ENCODE measurements around the gene EPN2. TPM values are rescaled to one million over a fixed set of nuclear protein-coding genes. Genes with fewer than 3 reads are reported as not detected.

Gene EPN2
- total RNA-seq, 1 experiment from 2014 or later = 57.8 TPM

DNA sequence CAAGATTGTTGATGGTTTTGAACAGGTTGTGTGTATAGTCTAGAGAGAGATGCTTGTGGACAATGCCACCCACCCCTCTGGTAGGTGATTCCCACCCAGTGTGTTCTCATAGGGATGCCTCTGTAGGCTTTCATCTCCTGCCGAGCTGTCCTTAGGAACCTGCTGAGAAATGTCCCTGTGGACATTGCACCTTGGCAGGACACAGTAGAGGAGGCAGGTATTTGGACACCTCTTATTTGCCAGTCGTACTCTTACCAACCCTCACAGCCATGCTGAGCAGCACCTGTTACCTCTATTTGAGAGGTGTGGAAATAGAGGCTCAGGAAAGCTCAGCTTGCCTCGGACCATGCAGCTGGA, 33.2 kb downstream of the EPN2 start:
- H4K8ac ChIP-seq (replicated peaks; ENCODE audit: insufficient read length, low read depth, low read length) = no peak overlapping the region
- peaks cover 39 to 52% of the 10 kb centered on the region in 2 experiments for H3K4me1 Mint-ChIP-seq

More for the DNA sequence above, 33.2 kb downstream of the EPN2 start:
- DNase-seq = no peak
- H3K56ac ChIP-seq (ENCODE audit: insufficient read length, low read depth, low read length) = no peak overlapping the region
- Mint-ChIP-seq H3K4me3 (no peak overlapping the region), H3K9me3 (no peaks in the 10 kb centered on the region), H3K36me3 (ENCODE audit: insufficient read depth in 1 of 3, low read depth in 3 of 3) (peaks cover 5 to 24% (median 6%) of the 10 kb centered on the region in 3 experiments; a peak in 6 of 7 replicates), H3K27ac (peak overlapping the region in 1 of 3 experiments; percentile 42; a peak in 1 of 7 replicates), H3K27me3 (ENCODE audit: low read depth) (no peaks in the 10 kb centered on the region)
- H2AFZ ChIP-seq (ENCODE audit: low read length) = no peak overlapping the region
- H3K18ac ChIP-seq (ENCODE audit: insufficient read length, low read depth, low read length) = no peak overlapping the region
- peaks cover 4% of the 10 kb centered on the region; the same call in 1 of the 2 replicates for H3K79me2 ChIP-seq (ENCODE audit: insufficient read depth, low read length)
- TF ChIP-seq, protein P1, sequence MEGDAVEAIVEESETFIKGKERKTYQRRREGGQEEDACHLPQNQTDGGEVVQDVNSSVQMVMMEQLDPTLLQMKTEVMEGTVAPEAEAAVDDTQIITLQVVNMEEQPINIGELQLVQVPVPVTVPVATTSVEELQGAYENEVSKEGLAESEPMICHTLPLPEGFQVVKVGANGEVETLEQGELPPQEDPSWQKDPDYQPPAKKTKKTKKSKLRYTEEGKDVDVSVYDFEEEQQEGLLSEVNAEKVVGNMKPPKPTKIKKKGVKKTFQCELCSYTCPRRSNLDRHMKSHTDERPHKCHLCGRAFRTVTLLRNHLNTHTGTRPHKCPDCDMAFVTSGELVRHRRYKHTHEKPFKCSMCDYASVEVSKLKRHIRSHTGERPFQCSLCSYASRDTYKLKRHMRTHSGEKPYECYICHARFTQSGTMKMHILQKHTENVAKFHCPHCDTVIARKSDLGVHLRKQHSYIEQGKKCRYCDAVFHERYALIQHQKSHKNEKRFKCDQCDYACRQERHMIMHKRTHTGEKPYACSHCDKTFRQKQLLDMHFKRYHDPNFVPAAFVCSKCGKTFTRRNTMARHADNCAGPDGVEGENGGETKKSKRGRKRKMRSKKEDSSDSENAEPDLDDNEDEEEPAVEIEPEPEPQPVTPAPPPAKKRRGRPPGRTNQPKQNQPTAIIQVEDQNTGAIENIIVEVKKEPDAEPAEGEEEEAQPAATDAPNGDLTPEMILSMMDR (conservative IDR thresholded peaks at IDR 0.05) = no peak
- H4K20me1 ChIP-seq (ENCODE audit: control insufficient read depth, insufficient read depth, insufficient read length) = no peaks in the 10 kb centered on the region
- H3T11ph ChIP-seq (ENCODE audit: low read length) = no peak overlapping the region
- no peak overlapping the region for H2BK15ac ChIP-seq (ENCODE audit: low read depth, low read length)
- no peak overlapping the region for H3K4me2 ChIP-seq (ENCODE audit: insufficient read depth, insufficient read length, low read length)
- no peak overlapping the region for H3K14ac ChIP-seq (ENCODE audit: insufficient read depth, low read length)
- no peak overlapping the region for H3K4ac ChIP-seq (ENCODE audit: low read depth, low read length)
- H3K27me3 ChIP-seq (ENCODE audit: insufficient read depth, low read length) = no peaks in the 10 kb centered on the region
- H3K9ac ChIP-seq (ENCODE audit: extremely low read depth, insufficient read length, low read length) = no peak overlapping the region
- H4K91ac ChIP-seq (ENCODE audit: insufficient read length, low read depth, low read length) = no peak overlapping the region
- H3K79me1 ChIP-seq (ENCODE audit: insufficient read depth, low read depth, low read length, poor library complexity, severe bottlenecking) = peaks cover 4% of the 10 kb centered on the region
- no peaks in the 10 kb centered on the region for H3K9me3 ChIP-seq (ENCODE audit: control insufficient read depth, low read depth, low read length)
- no peak overlapping the region for H2BK20ac ChIP-seq (ENCODE audit: low read depth, low read length, poor library complexity, severe bottlenecking)
- H4K5ac ChIP-seq (ENCODE audit: insufficient read length, low read depth, low read length) = no peak overlapping the region
- H3K27ac ChIP-seq (ENCODE audit: insufficient read length, low read depth, low read length) = no peak overlapping the region
- H2BK12ac ChIP-seq (ENCODE audit: insufficient read length, low read depth, low read length) = no peak overlapping the region
- no peak overlapping the region for H2AK5ac ChIP-seq (ENCODE audit: insufficient read length, low read length)
- no peaks in the 10 kb centered on the region for H3K4me1 ChIP-seq (ENCODE audit: insufficient read depth, low read length)
- H3K23ac ChIP-seq (ENCODE audit: insufficient read length, low read depth, low read length) = no peak overlapping the region
- WGBS (ENCODE audit: extremely low coverage, insufficient read length, low lambda C conversion rate) = no CpG with 5 or more reads among the region's 3 CpGs
- H2BK120ac ChIP-seq (ENCODE audit: low read depth, low read length, poor library complexity, severe bottlenecking) = no peak overlapping the region
- H2BK5ac ChIP-seq (ENCODE audit: insufficient read length, low read length) = no peak overlapping the region
- H3K23me2 ChIP-seq (ENCODE audit: insufficient read length, low read depth, low read length, poor library complexity, severe bottlenecking) = no peaks in the 10 kb centered on the region

Data from H9 (cell line).